ENCODE data around the gene KIAA1217.

Gene KIAA1217

GRCh38 chr10:24207781-24208611 is 942 bp upstream of the KIAA1217 start:
- Histone ChIP-seq H4K20me1 (ENCODE audit: insufficient read depth, low read length) (no peaks in the 10 kb centered on the region), H3K4me1 (ENCODE audit: insufficient read depth, low read length) (peaks cover 22% of the 10 kb centered on the region), H3K27me3 (ENCODE audit: insufficient read depth, low read length, poor library complexity) (no peaks in the 10 kb centered on the region), H3K9me3 (ENCODE audit: insufficient read depth, low read length, severe bottlenecking) (no peaks in the 10 kb centered on the region), H3K4me3 (ENCODE audit: low read depth in 1 of 2, low read length in 2 of 2) (peak overlapping the region in 1 of 2 experiments; percentile 50; a peak in 2 of 4 replicates), H3K4me2 (ENCODE audit: insufficient read depth, low read length) (peak overlapping the region; percentile 57; the same call in 1 of the 2 replicates), H3K36me3 (ENCODE audit: insufficient read depth, low read length) (no peaks in the 10 kb centered on the region), H2AFZ (ENCODE audit: low read depth, low read length) (peak overlapping the region; percentile 73; the same call in 1 of the 2 replicates), H3K9ac (ENCODE audit: low read depth, low read length) (peak overlapping the region; percentile 51), H3K79me2 (ENCODE audit: insufficient read depth, low read length) (peaks cover 7% of the 10 kb centered on the region), H3K27ac (ENCODE audit: low read length) (peak overlapping the region; percentile 65)
- ATAC-seq (ENCODE audit: insufficient read depth, low read depth) = no peak
- TF ChIP-seq EZH2 (IDR thresholded peaks at IDR 0.05; ENCODE audit: borderline replicate concordance, low read depth, low read length, severe bottlenecking) = no peak
- TF ChIP-seq CTCF (IDR thresholded peaks at IDR 0.05; ENCODE audit: borderline replicate concordance, extremely low read depth, low read length, poor library complexity, severe bottlenecking) = no peak
- DNase-seq = no peak

GRCh38 chr10:24209432-24209771 is 464 bp downstream of the KIAA1217 start:
- Histone ChIP-seq H3K79me2 (ENCODE audit: insufficient read depth, low read length) (peaks cover 7% of the 10 kb centered on the region), H3K27me3 (ENCODE audit: insufficient read depth, low read length, poor library complexity) (no peaks in the 10 kb centered on the region), H3K9me3 (ENCODE audit: insufficient read depth, low read length, severe bottlenecking) (no peaks in the 10 kb centered on the region), H3K9ac (ENCODE audit: low read depth, low read length) (peak overlapping the region; percentile 51), H4K20me1 (ENCODE audit: insufficient read depth, low read length) (no peaks in the 10 kb centered on the region), H2AFZ (ENCODE audit: low read depth, low read length) (peak overlapping the region; percentile 73), H3K27ac (ENCODE audit: low read length) (peak overlapping the region; percentile 65), H3K4me1 (ENCODE audit: insufficient read depth, low read length) (peaks cover 22% of the 10 kb centered on the region), H3K4me3 (ENCODE audit: low read depth in 1 of 2, low read length in 2 of 2) (peak overlapping the region; percentile 22 to 50; a peak in 3 of 4 replicates), H3K36me3 (ENCODE audit: insufficient read depth, low read length) (no peaks in the 10 kb centered on the region), H3K4me2 (ENCODE audit: insufficient read depth, low read length) (peak overlapping the region; percentile 57)
- DNase-seq (peak; percentile 11), ATAC-seq (ENCODE audit: insufficient read depth, low read depth) (peak; percentile 23; the same call in 2 of the 3 replicates)
- TF ChIP-seq CTCF (IDR thresholded peaks at IDR 0.05; ENCODE audit: borderline replicate concordance, extremely low read depth, low read length, poor library complexity, severe bottlenecking) = no peak
- no peak for TF ChIP-seq EZH2 (IDR thresholded peaks at IDR 0.05; ENCODE audit: borderline replicate concordance, low read depth, low read length, severe bottlenecking)

- H2AFZ ChIP-seq (ENCODE audit: low read depth, low read length) = peak overlapping the region; percentile 73
- H3K36me3 ChIP-seq (ENCODE audit: insufficient read depth, low read length) = no peaks in the 10 kb centered on the region
- peak overlapping the region; percentile 22 to 50; a peak in 3 of 4 replicates for H3K4me3 ChIP-seq (ENCODE audit: low read depth in 1 of 2, low read length in 2 of 2)
- peaks cover 7% of the 10 kb centered on the region for H3K79me2 ChIP-seq (ENCODE audit: insufficient read depth, low read length)
- peak overlapping the region; percentile 27; the same call in 1 of the 2 replicates for H3K27ac ChIP-seq (ENCODE audit: low read length)
- TF ChIP-seq CTCF (IDR thresholded peaks at IDR 0.05; ENCODE audit: borderline replicate concordance, extremely low read depth, low read length, poor library complexity, severe bottlenecking) (no peak), EZH2 (IDR thresholded peaks at IDR 0.05; ENCODE audit: borderline replicate concordance, low read depth, low read length, severe bottlenecking) (no peak)
- DNase-seq (no peak), ATAC-seq (ENCODE audit: insufficient read depth, low read depth) (peak; percentile 21; the same call in 2 of the 3 replicates)
- H4K20me1 ChIP-seq (ENCODE audit: insufficient read depth, low read length) = no peaks in the 10 kb centered on the region
- H3K27me3 ChIP-seq (ENCODE audit: insufficient read depth, low read length, poor library complexity) = no peaks in the 10 kb centered on the region
- peaks cover 22% of the 10 kb centered on the region for H3K4me1 ChIP-seq (ENCODE audit: insufficient read depth, low read length)
- H3K4me2 ChIP-seq (ENCODE audit: insufficient read depth, low read length) = peak overlapping the region; percentile 57
- no peaks in the 10 kb centered on the region for H3K9me3 ChIP-seq (ENCODE audit: insufficient read depth, low read length, severe bottlenecking)
- peak overlapping the region; percentile 51 for H3K9ac ChIP-seq (ENCODE audit: low read depth, low read length)
These were observed 1.1 kb downstream of the KIAA1217 start for GRCh38 chr10:24209946-24210491.
